ENCODE data around the gene MRS2.

The MRS2 gene

DNA sequence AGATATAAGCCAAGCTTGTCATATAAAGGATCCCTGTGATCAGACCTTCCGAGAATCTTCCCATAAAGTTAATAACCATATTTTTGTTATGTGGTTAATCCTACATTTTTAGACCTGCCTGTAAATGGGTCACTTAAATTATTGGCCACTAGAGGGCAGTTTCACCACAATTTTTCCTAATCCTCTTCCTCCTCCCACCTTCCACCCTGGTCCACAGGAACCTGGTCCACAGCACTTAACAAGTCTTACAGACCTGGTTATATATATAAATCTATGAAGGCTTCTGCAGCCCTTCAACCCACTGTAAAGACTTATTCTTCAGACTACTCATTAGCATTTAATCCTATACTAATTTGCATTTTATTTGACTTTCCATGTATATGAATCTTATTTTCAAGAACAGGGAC lies 28.3 kb downstream of the MRS2 start:
- peak; percentile 42 for DNase-seq (ENCODE audit: low spot score)

DNA sequence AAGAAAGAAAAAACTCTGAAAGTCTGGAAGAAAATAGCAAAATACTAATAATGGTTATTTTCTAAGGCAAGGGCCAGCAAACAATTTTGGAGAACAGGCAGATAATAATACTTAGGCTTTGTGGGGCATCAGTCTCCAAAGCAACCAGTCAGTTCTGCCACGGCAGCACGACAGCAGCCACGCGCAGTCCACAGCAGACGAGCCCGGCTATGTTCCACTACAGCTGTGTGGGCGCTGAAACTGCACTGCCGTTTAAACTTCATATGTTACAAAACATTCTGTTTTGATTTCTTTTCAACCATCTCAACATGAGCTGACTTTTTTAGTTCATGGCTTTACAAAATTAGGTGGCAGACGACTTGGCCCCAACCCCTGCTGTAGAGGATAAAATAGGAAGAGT lies 29.9 kb downstream of the MRS2 start:
- DNase-seq (ENCODE audit: low spot score) = no peak

DNA sequence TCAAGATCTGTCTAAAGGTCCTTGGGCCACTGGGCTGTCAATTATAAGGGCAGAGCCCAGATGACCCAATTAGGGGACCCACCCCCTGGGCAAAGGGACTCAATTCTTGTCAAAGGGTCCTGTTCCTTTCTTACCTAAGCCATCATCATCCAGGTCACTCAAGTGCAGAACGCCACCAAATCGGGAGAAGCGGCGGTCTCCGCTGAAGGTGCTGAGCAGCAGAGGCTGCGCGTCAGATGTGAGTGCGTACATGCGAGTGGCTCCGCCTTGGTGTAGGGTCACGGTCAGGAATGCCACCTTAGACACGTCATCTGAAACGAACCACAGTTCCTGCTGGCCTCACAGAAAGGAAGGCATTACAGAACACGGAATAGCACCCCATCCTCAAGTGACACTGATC lies 34.2 kb downstream of the MRS2 start:
- no peak for DNase-seq (ENCODE audit: low spot score)

DNA sequence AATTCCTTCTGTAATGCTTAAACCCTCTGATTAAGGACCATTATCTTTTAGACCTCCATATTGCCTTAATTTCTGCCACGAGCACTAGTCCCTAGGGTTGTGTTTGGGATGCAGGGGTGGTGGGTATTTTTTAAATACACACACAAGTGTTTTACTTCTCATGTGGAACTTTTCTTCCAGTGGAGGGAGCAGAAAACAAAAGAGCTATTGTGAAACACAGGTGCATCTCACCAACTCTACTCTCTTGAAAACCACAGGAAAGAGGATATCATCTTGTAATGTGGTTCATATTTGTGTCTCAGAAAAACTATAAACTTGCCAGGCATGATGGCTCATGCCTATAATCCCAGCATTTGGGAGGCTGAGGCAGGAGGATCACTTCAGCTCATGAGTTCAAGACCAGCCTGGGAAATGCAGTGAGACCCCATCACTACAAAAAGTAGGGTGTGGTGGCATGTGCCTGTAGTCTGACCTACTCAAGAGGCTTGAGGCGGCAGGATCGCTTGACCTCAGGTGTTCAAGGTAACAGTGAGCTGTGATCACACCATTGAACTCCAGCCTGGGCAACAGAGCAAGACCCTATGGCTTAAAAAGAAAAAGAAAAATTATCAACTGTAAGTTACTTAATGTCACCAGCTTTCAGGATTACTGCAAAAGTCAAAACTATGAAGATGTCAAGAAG lies 37.3 kb downstream of the MRS2 start:
- no peak for DNase-seq (ENCODE audit: low spot score)

DNA sequence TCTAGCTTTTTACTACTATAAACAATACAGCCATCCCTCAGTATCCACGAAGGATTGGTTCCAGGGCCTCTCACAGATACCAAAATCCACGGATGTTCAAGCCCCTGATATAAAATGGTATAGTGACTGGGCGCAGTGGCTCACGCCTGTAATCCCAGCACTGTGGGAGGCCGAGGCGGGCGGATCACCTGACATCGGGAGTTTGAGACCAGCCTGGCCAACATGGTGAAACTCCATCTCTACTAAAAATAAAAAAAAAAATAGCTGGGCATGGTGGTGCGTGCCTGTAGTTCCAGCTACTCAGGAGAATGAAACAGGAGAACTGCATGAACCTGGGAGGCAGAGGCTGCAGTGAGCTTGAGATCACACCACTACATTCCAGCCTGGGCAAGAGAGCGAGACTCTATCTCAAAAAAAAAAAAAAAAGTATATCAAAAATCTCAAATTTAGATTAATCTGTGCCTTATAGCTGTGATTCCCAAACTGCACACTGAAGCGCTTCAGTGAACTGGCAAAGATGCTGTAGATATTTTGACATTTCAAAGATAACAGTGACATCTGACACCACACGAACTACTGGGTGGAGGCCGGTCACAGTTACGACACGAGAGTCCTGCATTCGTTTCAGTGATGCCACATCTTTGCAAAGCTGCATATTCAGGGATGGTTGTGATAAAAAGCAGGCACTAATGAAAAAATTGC lies 38.3 kb downstream of the MRS2 start:
- no peak for DNase-seq (ENCODE audit: low spot score)

DNA sequence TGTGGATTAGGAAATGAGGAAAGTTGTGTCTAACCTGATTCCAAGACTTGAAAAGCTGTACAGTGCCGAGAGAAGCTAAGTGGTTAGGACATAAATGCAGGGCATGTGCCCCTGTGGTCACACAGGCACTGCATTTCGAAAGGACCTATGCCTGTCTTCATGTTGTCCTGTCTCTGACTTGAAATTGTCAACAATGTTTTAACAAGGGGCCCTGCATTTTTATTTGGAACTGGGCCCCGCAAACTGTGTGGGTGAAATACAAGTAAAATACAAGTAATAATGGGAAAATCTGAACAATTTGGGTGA lies 38.8 kb downstream of the MRS2 start:
- no peak for DNase-seq (ENCODE audit: low spot score)

DNA sequence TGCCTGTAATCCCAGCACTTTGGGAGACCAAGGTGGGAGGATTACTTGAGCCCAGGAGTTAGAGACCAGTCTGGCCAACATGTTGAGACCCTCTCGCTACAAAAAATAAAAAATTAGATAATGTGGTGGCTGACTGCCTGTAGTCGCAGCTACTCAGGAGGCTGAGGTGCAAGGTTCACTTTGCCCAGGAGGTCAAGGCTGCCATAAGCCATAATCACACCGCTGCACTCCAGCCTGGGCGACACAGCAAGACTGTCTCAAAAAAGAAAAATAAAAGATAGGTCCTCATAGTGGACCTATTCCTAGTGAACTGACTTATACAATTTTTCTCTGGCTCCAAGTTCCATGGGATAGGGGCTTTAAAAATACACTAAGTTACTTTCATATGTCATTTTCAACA lies 41.9 kb downstream of the MRS2 start:
- no peak for DNase-seq (ENCODE audit: low spot score)

DNA sequence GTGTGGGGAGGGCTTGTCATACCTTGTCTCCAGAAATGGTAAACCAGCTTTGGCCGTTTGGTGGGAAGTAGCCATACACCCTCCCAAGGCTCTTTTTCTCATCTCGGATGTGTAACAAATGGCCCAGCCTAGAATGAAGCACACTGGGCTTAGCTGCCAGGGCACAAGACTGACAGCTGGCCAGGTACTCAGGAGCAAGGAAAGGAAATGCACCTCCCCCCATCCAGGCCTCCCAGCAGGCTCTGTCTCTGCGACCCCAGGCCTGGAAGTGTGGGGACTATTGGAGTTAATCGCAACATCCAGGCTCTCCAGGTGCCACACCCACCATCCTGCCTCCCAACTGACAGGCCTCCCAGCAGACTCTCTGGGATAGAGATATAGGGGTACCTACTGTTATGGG lies 43.0 kb downstream of the MRS2 start:
- no peak for DNase-seq (ENCODE audit: low spot score)

DNA sequence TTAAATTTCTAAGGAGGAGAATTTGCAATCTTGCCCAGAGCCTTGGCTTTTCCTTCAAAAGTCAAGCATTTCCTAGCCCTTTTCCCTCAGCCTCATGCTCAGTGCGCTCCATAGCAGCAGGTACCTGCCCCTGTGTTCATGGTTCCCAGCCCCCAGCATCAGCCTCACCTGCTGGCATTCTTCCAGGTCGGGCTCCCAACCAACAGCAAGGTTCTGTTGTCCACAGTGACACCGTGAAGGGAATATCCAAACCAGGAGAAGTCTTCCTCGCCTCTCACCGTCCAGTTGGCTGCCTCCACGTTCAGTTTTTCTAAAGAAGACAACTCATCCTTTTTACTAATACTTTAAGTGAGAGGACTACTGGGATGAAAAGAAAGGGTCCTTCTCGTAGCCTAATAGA lies 43.9 kb downstream of the MRS2 start:
- DNase-seq (ENCODE audit: low spot score) = no peak

DNA sequence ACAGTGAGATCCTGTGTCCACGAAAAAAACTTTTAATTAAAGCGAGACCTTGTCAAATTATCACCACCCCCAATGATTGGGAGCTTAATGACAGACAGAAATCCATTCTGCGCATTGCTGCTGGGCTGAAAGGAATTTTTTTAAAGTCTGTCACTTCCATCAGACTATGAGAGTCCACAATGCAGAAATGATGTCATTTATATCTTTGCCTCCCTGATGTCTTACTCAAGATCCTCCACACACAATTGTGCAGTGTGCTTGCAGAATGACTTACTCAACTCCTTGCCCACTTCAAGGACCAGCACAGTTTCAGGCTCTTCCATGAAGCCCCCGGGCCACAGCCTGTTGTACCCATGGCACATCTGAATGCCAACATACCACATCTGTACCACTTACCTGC lies 45.7 kb downstream of the MRS2 start:
- no peak for DNase-seq (ENCODE audit: low spot score)

DNA sequence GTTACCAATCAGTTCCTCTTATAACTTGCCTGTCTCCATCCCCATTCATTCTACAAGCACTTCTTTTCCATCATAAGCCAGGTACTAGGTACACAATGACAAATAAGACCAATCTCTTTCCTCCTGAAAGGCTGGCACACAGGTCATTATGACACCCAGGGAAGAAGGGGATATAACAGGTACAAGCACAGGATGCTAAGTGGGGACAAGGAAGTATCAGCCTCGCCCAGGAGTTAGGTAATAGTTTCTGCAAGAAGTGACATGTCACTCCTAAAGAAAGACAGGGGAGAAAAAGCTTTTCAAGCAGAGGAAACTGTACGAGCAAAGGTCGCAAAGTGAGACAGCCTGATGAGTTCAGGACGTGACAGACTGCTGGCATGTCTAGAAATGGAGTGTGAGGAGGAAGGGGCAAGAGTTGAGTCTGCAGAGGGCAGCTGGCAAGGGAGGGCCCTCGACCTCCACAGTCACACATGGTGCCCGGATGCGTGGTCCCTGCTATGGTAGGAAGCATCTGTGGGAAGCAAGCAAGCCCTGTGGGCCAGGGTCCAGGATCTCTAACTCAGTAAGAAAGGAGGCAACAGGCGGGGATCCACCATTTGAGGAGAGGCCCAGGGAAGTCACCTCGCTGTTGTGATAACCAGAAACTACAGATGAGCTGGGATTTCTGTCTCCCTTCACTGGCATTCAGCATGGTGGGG lies 46.2 kb downstream of the MRS2 start:
- no peak for DNase-seq (ENCODE audit: low spot score)

DNA sequence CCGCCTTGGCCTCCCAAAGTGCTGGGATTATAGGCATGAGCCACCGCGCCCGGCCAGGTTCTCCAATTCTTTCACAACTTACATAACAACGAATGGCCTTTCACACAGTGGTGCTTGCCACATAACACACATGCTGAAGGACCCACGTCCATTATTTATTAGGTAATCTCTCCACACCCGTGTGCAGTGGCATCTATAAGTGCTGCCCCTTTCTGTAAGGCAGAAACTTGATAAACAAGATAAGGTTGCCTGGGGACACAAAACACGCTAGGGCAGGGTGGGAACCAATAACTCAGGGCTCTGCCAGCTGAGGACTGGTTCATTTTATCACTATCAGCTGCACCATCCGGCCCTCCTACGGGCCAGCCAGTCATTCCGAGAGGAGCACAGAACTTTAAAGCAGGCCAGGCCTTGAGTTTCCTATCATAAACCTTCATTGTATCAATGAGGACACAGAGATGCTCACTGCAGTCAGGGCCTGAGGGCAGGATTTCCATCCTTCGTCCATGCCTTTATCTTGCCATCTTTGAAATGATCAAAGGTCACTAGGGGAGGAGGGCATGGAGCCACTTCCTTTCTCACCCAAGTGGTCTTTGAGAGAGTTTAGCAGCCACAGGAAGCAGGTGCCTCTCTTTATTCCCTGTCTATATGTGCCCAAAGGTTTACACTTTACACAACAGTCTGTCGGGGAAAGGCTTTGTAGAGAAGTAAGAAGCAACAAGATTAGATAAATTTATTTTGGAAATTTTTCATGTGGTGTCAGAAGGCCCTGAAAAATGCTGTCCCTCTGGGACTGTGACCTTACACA lies 49.0 kb downstream of the MRS2 start:
- DNase-seq (ENCODE audit: low spot score) = no peak

DNA sequence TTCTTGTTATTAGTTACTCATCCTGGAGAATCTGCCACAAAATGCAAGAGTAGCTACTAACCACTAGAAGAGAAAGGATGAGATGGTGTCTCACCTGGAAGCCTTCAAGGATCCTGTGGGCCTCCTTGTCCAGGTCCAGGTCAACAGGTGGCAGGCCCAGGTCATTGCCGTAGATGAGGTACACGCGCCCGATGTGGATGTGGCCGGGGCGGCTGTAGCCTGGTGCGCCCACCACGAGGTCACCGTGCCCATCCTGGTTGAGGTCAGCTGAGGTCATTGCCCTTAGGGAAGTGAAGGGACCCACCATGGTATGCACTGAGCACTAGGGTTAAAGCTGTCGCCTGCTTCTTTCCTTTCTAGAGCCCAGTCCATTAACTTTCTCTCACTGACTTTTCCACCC lies 51.2 kb downstream of the MRS2 start:
- no peak for DNase-seq (ENCODE audit: low spot score)

DNA sequence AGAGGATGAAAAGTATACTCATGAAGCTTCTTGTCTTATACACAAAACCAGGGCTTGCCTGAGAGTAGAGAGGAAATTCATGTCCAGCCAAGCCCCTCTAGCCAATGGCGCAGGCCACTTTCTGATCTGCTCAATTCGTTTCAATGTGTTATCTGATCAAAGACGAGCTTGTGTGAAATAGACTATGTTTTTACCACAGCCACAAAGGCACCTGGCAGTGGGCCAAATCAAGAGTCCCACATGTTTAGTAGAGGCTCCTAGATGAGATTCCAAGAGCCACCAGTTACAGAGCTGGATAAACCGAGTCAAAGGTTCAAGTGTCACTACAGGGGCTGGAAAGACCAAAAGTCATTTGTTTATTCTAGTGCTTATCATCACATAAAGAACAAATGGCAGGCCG lies 51.7 kb downstream of the MRS2 start:
- no peak for DNase-seq (ENCODE audit: low spot score)

DNA sequence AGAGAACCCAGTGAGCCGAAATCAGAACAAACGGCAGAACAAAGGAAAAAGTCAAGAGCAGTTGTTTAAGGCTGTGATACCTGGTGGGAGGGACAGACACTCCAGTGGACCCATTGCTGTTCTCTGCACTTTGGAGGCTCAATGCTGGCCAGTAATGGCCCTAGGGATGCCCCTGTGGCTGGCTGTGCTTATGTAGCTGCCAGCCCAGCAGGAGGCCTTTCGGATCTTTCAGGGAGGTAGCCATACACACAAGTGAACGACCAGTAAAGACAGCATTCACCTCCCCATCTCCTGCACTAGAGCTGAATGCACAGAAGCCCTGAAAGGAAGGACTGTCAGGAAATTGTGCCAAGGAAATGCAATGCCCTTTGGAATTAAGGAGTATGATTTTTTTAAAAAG lies 52.3 kb downstream of the MRS2 start:
- no peak for DNase-seq (ENCODE audit: low spot score)

DNA sequence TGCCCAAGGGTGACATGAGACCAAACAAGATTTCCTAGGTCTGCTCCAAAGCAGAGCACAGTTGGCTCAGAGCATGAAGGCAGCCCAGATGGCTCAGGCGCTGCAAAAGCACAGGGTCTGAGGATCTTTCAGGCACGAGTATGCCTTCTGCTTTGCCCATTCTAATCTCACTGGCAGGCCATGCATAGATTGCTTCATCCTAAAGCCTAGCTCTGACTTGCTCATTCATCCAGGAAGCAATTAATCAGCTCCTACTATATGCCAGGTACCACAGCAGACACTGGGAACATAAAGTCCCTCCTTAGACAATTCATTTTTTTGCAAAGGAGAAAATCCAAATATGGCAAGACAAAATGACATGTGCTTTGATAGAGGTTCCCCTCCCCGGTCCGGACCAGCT lies 55.4 kb downstream of the MRS2 start:
- no peak for DNase-seq (ENCODE audit: low spot score)

DNA sequence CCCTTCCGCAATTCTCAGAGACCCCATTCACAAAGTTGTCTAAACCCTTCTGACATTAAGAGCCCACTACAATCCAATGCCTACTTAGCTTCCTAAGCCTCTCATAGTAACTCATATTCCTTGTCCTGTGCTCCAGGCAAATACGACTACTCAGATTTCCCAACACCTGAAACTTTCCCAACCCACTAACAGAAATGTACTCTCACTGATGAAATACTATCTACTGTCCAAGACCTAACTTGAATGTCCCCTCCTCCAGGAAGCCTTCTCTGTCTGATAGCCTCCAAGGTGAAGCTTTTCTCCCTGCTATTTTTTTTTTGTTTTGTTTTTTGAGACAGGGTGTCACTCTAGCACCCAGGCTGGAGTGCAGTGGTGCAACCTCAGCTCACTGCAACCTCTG lies 56.2 kb downstream of the MRS2 start:
- no peak for DNase-seq (ENCODE audit: low spot score)

DNA sequence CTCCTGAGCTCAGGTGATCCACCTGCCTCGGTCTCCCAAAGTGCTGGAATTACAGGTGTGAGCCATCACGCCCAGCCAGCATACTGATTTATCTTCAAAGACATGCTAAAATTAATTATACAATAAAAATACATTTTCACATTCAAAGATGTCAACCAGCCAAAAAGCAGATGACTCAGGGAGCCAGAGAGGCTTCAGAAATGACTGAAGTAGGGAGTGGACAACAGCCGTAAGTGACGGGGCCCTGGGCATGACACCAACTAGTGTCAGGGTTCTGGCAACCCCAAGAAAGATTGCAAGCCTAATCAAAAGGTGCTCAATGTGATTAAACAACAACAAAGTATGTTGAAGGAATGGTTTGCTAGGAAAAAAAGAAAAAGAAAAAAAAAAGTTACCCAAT lies 58.2 kb downstream of the MRS2 start:
- no peak for DNase-seq (ENCODE audit: low spot score)

DNA sequence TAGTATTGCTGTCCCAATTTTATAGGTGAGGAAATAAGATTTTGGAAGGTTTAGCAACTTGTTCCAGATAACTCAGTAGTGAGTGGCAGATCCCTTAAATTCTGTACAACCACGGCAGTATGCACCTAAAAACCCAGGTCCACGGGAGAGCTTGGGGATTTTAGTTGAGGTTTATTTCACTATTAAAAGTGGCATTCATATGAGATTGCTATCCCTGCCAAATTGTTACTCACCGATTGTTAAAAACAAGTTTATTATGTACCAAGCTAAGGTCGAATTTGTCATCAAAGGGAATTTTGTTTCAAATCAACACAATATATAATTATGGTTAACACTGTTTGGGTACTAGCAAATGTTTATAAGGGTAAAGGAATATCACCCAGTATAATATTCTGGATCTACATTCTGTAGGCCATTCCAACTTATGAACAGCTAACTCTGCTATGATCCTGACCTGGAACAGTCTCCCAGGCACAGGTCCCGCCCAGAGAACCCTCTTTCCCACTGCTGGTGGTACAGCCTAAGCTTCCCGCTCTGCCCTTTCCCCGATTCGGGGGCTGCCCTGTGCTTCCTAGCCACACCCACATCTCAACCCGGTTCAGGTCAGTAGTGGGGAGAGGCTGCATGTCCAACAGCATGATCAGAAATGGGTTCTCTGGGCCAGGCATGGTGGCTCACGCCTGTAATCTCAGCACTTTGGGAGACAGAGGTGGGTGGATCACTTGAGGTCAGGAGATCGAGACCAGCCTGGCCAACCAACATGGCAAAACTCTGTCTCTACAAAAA lies 61.7 kb downstream of the MRS2 start:
- DNase-seq (ENCODE audit: low spot score) = no peak

DNA sequence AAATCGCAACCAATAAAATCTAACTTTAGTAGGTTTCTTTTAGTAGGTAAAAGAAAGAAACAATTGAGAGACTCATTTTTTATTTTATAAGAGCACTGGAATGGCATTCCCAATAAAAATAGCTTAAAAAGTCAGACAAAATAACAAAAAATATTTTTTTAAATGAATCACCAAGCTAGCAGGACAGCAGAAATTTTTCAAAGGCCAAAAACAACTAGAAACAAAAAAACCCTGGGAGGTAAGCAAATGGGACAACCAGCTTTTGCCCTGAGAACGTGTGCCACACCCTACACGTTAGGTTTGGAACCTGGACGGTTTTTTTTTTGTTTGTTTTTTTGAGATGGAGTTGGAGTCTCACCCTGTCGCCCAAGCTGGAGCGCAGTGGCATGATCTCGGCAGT lies 67.1 kb downstream of the MRS2 start:
- DNase-seq (ENCODE audit: low spot score) = no peak

DNA sequence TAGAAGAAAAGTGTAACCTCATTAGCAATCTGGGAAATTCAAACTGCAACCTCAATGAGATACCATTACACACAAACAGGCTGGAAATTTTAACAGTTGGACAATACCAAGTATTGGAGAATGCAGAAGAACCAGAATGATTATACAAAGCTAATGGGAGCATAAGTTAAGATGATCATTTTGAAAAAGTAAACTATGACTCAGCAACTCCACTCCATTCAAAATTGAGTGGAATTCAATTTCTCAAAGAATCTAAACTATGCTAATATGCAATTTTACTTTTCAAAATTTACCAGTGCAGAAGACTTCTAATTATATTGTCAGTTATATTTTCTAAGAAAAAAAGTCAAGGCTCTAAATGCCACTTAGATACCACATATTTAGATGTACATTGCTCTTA lies 69.4 kb downstream of the MRS2 start:
- no peak for DNase-seq (ENCODE audit: low spot score)

Data from CD4-positive, alpha-beta T cell treated with Interleukin-2 at 100 ng/mL for 4 hours (primary cell).